ENCODE measurements around the gene XYLT2.

GRCh38 chr17:50348522-50349242 is 2.8 kb downstream of the XYLT2 start:
- TF ChIP-seq CTCF (IDR thresholded peaks at IDR 0.05) (no peak), POLR2A (IDR thresholded peaks at IDR 0.05) (no peak), EP300 (IDR thresholded peaks at IDR 0.05) (no peak)

Data from tibial nerve (tissue), 4 donors.